K562 (cell line): ENCODE results near the gene CPLX1. TPM values are rescaled to one million over a fixed set of nuclear protein-coding genes. Genes with fewer than 3 reads are reported as not detected.

Experiments used
- ATAC-seq: fragments of 200-7000 bp; cut with Tn5 transposase; 3 replicates; pipeline ENCODE4 v1.9.1; 2020; ENCODE audit warnings: moderate library complexity
- BruUV-seq: library from RNA; stranded (reverse); fragments of 400-500 nt; replicated peaks from 2 replicates; lab custom pipeline; 2021; lab: Mats Ljungman, UMichigan
- CTCF ChIA-PET: fragments of 300-600 bp; formaldehyde crosslinking; extraction: SDS; loops from one replicate; lab custom pipeline; 2021; ENCODE audit warnings: low intra/inter-chr PET ratio; lab: Yijun Ruan, JAX
- POLR2A ChIA-PET: fragments of 300-600, 350-650 bp; sonication (Branson Sonifier 250); formaldehyde crosslinking; extraction: SDS; loops from one replicate; lab custom pipeline; 2021; ENCODE audit warnings: antibody characterized with exemption, inconsistent platforms; lab: Yijun Ruan, JAX
- DNase-seq, 4 experiments: peaks; one replicate each; pipeline versions ENCODE4 v3.0.0 to v3.0.0-alpha.2; 2011 to 2018; ENCODE audit warnings: low spot score in 3 of 4, mixed read lengths in 3 of 4; ENCODE audit errors: extremely low read depth in 1 of 4
- FAIRE-seq: peaks from 2 replicates; lab custom pipeline; 2011; peaks lifted over from hg19 to GRCh38; lab: Jason Lieb, UNC
- H2AFZ ChIP-seq: 2 replicates; pipeline ENCODE4 v1.6.0; 2011; ENCODE audit warnings: low read depth, low read length, control low read depth, inconsistent platforms
- H3K27ac ChIP-seq: fragments of 200-600 bp; 3 replicates; pipeline ENCODE4 v1.8.0; 2011; ENCODE audit warnings: low read depth, mild to moderate bottlenecking, control low read depth, inconsistent platforms, low read length, moderate library complexity, mixed read lengths; ENCODE audit errors: extremely low read depth
- H3K27me3 ChIP-seq, 2 experiments: fragments of 300-600 bp in 1 of 2; 2 replicates in 1 of 2; 3 replicates in 1 of 2; pipeline versions ENCODE4 v1.6.0 to v1.8.0; 2011; ENCODE audit warnings: inconsistent platforms in 2 of 2, low read length in 2 of 2, mild to moderate bottlenecking in 1 of 2, mixed read lengths in 1 of 2, moderate library complexity in 1 of 2; ENCODE audit not compliant: control insufficient read depth in 2 of 2, insufficient read depth in 2 of 2
- H3K36me3 ChIP-seq: fragments of 300-600 bp; 3 replicates; pipeline ENCODE4 v1.8.0; 2011; ENCODE audit warnings: mild to moderate bottlenecking, low read length, inconsistent platforms; ENCODE audit not compliant: control insufficient read depth, insufficient read depth
- H3K4me1 ChIP-seq, 2 experiments: fragments of 200-600 bp in 1 of 2; replicated peaks in 1 of 2; 2 replicates in 1 of 2; 3 replicates in 1 of 2; pipeline versions ENCODE4 v1.5.1 to v1.8.0; 2011; ENCODE audit warnings: inconsistent platforms in 2 of 2, low read length in 2 of 2, mild to moderate bottlenecking in 1 of 2, mixed read lengths in 1 of 2, moderate library complexity in 1 of 2; ENCODE audit not compliant: control insufficient read depth in 2 of 2, insufficient read depth in 2 of 2
- H3K4me2 ChIP-seq: 2 replicates; pipeline ENCODE4 v1.6.1; 2011; ENCODE audit warnings: low read length, control low read depth, inconsistent platforms, mixed read lengths; ENCODE audit not compliant: insufficient read depth
- H3K4me3 ChIP-seq: fragments of 200-600 bp; sonication (generic), shearing (Covaris generic); 2 replicates; pipeline ENCODE4 v1.5.1; 2016; ENCODE audit warnings: control low read depth, inconsistent platforms
- H3K79me2 ChIP-seq: fragments of 200-600 bp; 3 replicates; pipeline ENCODE4 v1.8.0; 2011; ENCODE audit warnings: low read length, inconsistent platforms; ENCODE audit not compliant: control insufficient read depth, insufficient read depth
- H3K9ac ChIP-seq, 2 experiments: 2 replicates each; pipeline versions ENCODE4 v1.6.0 to v1.6.1; 2011; ENCODE audit warnings: low read depth in 2 of 2, low read length in 2 of 2, control low read depth in 1 of 2, inconsistent platforms in 1 of 2, mild to moderate bottlenecking in 1 of 2, mixed read lengths in 1 of 2; ENCODE audit not compliant: insufficient read depth in 1 of 2
- H3K9me1 ChIP-seq: one replicate; pipeline ENCODE4 v1.6.0; 2011; ENCODE audit warnings: inconsistent platforms, mild to moderate bottlenecking, low read length, moderate library complexity; ENCODE audit not compliant: control insufficient read depth, insufficient read depth
- H3K9me3 ChIP-seq: replicated peaks from 2 replicates; pipeline ENCODE4 v1.5.1; 2011; ENCODE audit warnings: low read depth, low read length, inconsistent platforms; ENCODE audit not compliant: control insufficient read depth, insufficient read depth
- H4K20me1 ChIP-seq: replicated peaks from 2 replicates; pipeline ENCODE4 v1.6.1; 2011; ENCODE audit warnings: low read length, inconsistent platforms, mixed read lengths; ENCODE audit not compliant: control insufficient read depth, insufficient read depth
- BHLHE40 ChIP-seq: IDR thresholded peaks from 2 replicates; pipeline ENCODE4 v1.6.1; 2011; ENCODE audit warnings: low read length, improper control_type of control experiment
- DPF2 ChIP-seq: fragments of 450-650 bp; IDR thresholded peaks from 2 replicates; pipeline ENCODE4 v1.6.1; 2016
- ELF4 ChIP-seq: fragments of 450-650 bp; formaldehyde crosslinking; IDR thresholded peaks from 2 replicates; pipeline ENCODE4 v1.4.0; 2022; ENCODE audit warnings: missing genetic modification characterization
- EWSR1 ChIP-seq: fragments of 450-650 bp; IDR thresholded peaks from 2 replicates; pipeline ENCODE4 v1.6.1; 2018; ENCODE audit warnings: borderline replicate concordance, mild to moderate bottlenecking, low read depth, moderate library complexity; ENCODE audit not compliant: partially characterized antibody
- GATA2 ChIP-seq: sonication (generic); formaldehyde crosslinking; IDR thresholded peaks from 2 replicates; pipeline ENCODE4 v1.4.0; 2020; ENCODE audit warnings: mild to moderate bottlenecking, missing genetic modification reagents
- GTF2A2 ChIP-seq: IDR thresholded peaks from 2 replicates; pipeline ENCODE4 v1.6.1; 2016; ENCODE audit warnings: mild to moderate bottlenecking, missing genetic modification characterization, missing compliant biosample characterization
- MTF1 ChIP-seq: fragments of 250-450 bp; sonication (Bioruptor Pico); IDR thresholded peaks from 2 replicates; pipeline ENCODE4 v1.9.0; 2021; ENCODE audit warnings: moderate library complexity, mild to moderate bottlenecking, inconsistent platforms, borderline replicate concordance
- NCOA6 ChIP-seq: fragments of 450-650 bp; IDR thresholded peaks from 2 replicates; pipeline ENCODE4 v1.6.1; 2017; ENCODE audit warnings: mild to moderate bottlenecking
- PHB2 ChIP-seq: fragments of 450-650 bp; IDR thresholded peaks from 2 replicates; pipeline ENCODE4 v1.6.1; 2017; ENCODE audit warnings: low read depth
- PTTG1 ChIP-seq: fragments of 450-650 bp; IDR thresholded peaks from 2 replicates; pipeline ENCODE4 v1.6.1; 2016; ENCODE audit warnings: low read depth, mild to moderate bottlenecking, missing genetic modification characterization, missing compliant biosample characterization
- RBM15 ChIP-seq: fragments of 200-400 bp; formaldehyde crosslinking; IDR thresholded peaks from 2 replicates; pipeline ENCODE4 v1.6.1; 2018; ENCODE audit warnings: mild to moderate bottlenecking, low read length, moderate library complexity; ENCODE audit not compliant: insufficient read depth
- ZNF24 ChIP-seq: fragments of 450-650 bp; IDR thresholded peaks from 2 replicates; pipeline ENCODE4 v1.6.1; 2016
- WGBS: fragments of 100-300 bp; shearing (Covaris generic); methylation state at CpG from one replicate; pipeline ENCODE4 v1.1.6; 2016; ENCODE audit warnings: low coverage, mixed read lengths; ENCODE audit not compliant: insufficient coverage; ENCODE audit errors: missing lambda C conversion rate; 5-methylcytosine and 5-hydroxymethylcytosine counted together
- in situ Hi-C: fragments of 300-500 bp; cut with MboI; formaldehyde crosslinking; loops from 4 replicates; pipeline ENCODE4 v1.15.0; 2018; ENCODE audit warnings: inconsistent platforms, mixed read lengths
- intact Hi-C: fragments of 100-400 bp; cut with micrococcal nuclease; formaldehyde crosslinking; loops from 2 replicates; pipeline ENCODE4 v1.14.2; 2022
- polyA plus RNA-seq, 8 experiments: library from polyadenylated mRNA; depleted of rRNA in 4 of 8; stranded (reverse) in 5 of 8; unstranded in 3 of 8; fragments of >200 nt; fragmentation: Nextera tagmentation in 2 of 8; fragmentation: Illumina TruSeq in 1 of 8; extraction: Ambion mirVana in 2 of 8; extraction: Trizol in 1 of 8; gene quantifications; 2 replicates each; pipeline versions ENCODE4 v1.2.1 to v1.2.3, GENCODE V29; 2011 to 2014; ENCODE audit warnings: inconsistent platforms in 1 of 8, missing spikeins in 1 of 8
- total RNA-seq, 7 experiments: library from RNA; depleted of rRNA in 6 of 7; stranded (reverse); fragments of >200 nt in 6 of 7; fragmentation: Illumina TruSeq in 2 of 7; extraction: Trizol in 2 of 7; gene quantifications; 2 replicates each; pipeline versions ENCODE4 v1.2.1 to v1.2.3, GENCODE V29; 2011 to 2021; ENCODE audit warnings: low replicate concordance in 1 of 7
- TF ChIP-seq, protein P1 (sequence below), 2 experiments: fragments of 200-800 bp in 1 of 2; sonication (Bioruptor generic) in 1 of 2; sonication (generic) in 1 of 2; formaldehyde crosslinking in 1 of 2; IDR thresholded peaks in 1 of 2; conservative IDR thresholded peaks in 1 of 2; 2 replicates each; pipeline versions ENCODE4 v1.5.0 to v1.6.1; 2016 to 2020; ENCODE audit warnings: missing compliant biosample characterization in 1 of 2, missing genetic modification characterization in 1 of 2, missing genetic modification reagents in 1 of 2

The CPLX1 gene
- total and polyA plus RNA-seq, 9 of the 15 experiments (the other 6 are each of a cell fraction or from before 2014, with no cell fraction given), result 0.03 to 3.3 (median 0.17) TPM; not detected in 2

DNA sequence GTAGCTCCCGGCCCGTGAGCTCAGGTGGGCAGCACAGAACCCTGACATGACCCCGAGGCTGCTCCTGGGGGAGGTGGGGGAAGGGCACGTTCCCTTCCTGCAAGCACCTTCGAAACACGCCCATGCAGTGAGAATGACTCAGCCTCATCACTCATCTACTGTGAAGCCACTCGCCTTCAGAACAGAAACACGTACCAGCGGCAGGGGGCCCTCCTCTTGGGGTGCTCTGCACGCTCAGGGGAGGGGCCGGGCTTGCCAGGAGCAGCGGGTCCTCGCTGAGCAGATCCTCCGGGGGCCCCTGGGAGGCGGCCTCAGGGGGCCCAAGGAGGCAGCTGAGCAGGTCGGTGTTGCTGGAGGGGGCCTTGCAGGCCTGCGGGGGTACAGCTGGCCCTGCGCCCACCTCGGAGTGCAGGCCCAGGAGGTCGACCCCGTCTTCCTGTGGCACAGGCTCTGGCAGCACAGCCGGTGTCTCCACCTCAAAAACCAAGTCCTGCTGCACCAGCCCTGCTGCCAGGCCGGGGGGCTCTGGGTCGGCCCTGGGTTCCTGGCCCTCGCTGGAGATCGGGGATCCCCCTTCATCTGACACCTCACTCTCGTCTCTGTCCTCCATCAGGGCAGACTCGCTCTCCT lies 40.9 kb upstream of the CPLX1 start:
- no peak for TF ChIP-seq GATA2 (CRISPR knock-in tag)
- TF ChIP-seq RBM15, result no peak
- TF ChIP-seq GTF2A2 (tag), result no peak
- TF ChIP-seq BHLHE40, result no peak
- H3K4me2 ChIP-seq, result no peak overlapping the region
- DNase-seq (peak in 2 of 4 experiments; percentile 14 to 34), ATAC-seq (no peak), FAIRE-seq (no peak)
- H3K27ac ChIP-seq, result no peak overlapping the region
- no peak overlapping the region; a peak in 1 of 4 replicates for H3K9ac ChIP-seq
- H3K27me3 ChIP-seq, result no peaks in the 10 kb centered on the region
- no peaks in the 10 kb centered on the region for H3K9me1 ChIP-seq
- ChIA-PET POLR2A (no interaction called here), CTCF (no interaction called here)
- no peaks in the 10 kb centered on the region for H3K79me2 ChIP-seq
- intact Hi-C loops, result no loop called here
- H3K4me3 ChIP-seq, result no peak overlapping the region
- 93% methylated on average over 17 of the region's 28 CpGs for WGBS
- peaks cover 4% of the 10 kb centered on the region; the same call in 1 of the 2 replicates for H3K9me3 ChIP-seq
- peaks cover 0 to 21% of the 10 kb centered on the region in 2 experiments; a peak in 1 of 5 replicates for H3K4me1 ChIP-seq
- peaks cover 88% of the 10 kb centered on the region; the same call in 2 of the 3 replicates for H3K36me3 ChIP-seq
- BruUV-seq, result no TSS peak
- no peaks in the 10 kb centered on the region for H4K20me1 ChIP-seq
- H2AFZ ChIP-seq, result no peak overlapping the region
- in situ Hi-C loops, result no loop called here

DNA sequence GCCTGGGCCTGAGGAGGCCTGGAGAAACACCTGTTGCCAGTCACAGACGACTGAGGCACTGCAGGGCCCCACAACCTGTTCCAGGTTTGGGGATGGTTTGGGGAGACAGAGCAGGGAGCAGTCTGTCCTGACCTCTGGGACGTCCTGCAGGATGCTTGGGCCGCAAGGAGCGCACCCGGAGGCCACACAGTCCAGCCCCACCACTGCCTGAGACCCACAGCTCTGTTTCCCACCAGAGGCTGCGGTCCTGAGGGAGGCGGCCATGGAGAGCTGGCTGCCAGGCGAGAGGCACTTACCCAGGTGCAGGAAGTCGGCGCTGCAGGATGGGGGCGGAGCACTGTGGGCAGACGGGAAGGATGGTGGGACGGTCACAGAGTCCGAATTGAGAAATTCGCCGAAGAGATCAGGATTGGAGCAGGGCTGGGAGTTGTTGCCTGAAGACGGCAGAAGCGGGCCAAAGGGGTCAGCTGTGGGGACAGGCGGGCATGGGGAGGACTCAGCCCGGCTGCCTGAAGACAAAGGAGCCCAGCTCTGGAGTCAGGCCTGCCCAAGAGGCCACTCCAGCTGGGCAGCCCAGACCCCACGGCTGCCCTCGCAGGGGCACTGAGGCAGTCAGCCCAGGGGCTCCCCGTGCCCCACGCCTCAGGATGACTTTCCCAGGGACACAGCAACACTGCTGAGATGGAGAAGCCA lies 40.3 kb upstream of the CPLX1 start:
- no peaks in the 10 kb centered on the region for H3K27me3 ChIP-seq
- H4K20me1 ChIP-seq, result no peaks in the 10 kb centered on the region
- 90% methylated on average over 16 of the region's 24 CpGs for WGBS
- ATAC-seq (no peak), DNase-seq (no peak), FAIRE-seq (no peak)
- no peaks in the 10 kb centered on the region for H3K79me2 ChIP-seq
- in situ Hi-C loops, result no loop called here
- H3K4me1 ChIP-seq, result peaks cover 0 to 21% of the 10 kb centered on the region in 2 experiments; a peak in 1 of 5 replicates
- no peak overlapping the region for H3K4me2 ChIP-seq
- peaks cover 92% of the 10 kb centered on the region; the same call in 2 of the 3 replicates for H3K36me3 ChIP-seq
- H3K4me3 ChIP-seq, result no peak overlapping the region
- H3K27ac ChIP-seq, result no peak overlapping the region
- H3K9me3 ChIP-seq, result peaks cover 4% of the 10 kb centered on the region; the same call in 1 of the 2 replicates
- H2AFZ ChIP-seq, result no peak overlapping the region
- ChIA-PET CTCF (no interaction called here), POLR2A (no interaction called here)
- intact Hi-C loops, result no loop called here
- no TSS peak for BruUV-seq
- H3K9ac ChIP-seq, result no peak overlapping the region; a peak in 1 of 4 replicates
- H3K9me1 ChIP-seq, result no peaks in the 10 kb centered on the region
- no peak for TF ChIP-seq NCOA6
- TF ChIP-seq ELF4 (CRISPR knock-in tag), result no peak
- TF ChIP-seq PHB2, result no peak
- no peak for TF ChIP-seq EWSR1
- no peak for TF ChIP-seq PTTG1 (tag)
- TF ChIP-seq MTF1 (CRISPR knock-in tag), result no peak
- no peak for TF ChIP-seq DPF2
- no peak for TF ChIP-seq ZNF24
- TF ChIP-seq, protein P1, sequence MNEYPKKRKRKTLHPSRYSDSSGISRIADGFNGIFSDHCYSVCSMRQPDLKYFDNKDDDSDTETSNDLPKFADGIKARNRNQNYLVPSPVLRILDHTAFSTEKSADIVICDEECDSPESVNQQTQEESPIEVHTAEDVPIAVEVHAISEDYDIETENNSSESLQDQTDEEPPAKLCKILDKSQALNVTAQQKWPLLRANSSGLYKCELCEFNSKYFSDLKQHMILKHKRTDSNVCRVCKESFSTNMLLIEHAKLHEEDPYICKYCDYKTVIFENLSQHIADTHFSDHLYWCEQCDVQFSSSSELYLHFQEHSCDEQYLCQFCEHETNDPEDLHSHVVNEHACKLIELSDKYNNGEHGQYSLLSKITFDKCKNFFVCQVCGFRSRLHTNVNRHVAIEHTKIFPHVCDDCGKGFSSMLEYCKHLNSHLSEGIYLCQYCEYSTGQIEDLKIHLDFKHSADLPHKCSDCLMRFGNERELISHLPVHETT (CRISPR knock-in tag; conservative IDR thresholded peaks at IDR 0.05 in 1 of 2, IDR thresholded peaks at IDR 0.05 in 1 of 2), result no peak
